ENCODE results near the gene SKIC8. TPM values are rescaled to one million over a fixed set of nuclear protein-coding genes. Genes with fewer than 3 reads are reported as not detected.
"Not testable (repeated sequence)": the region's sequence is repeated elsewhere in the genome, so short reads cannot be mapped to it uniquely, and the experiment has no call there.

The SKIC8 gene
- total and polyA plus RNA-seq, 2 donors, result 63.9 to 91.1 TPM

DNA sequence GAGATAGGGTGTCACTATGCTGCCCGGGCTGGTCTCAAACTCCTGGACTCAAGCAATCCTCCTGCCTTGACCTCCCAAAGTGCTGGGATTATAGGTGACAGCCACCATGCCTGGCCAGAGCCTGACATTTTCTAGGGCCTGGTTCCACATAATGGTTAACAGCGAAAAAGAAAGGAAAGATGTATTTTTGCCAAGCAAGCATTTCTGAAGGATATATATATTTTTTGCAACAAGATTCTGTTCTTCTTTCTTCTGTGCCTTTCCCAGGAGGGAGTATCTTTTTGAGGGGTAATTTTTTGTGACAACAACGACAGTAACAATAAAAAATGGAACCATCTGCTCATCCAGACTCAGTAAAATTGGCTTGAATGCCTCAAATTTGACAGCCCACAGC lies 43.4 kb downstream of the SKIC8 start:
- no peaks in the 10 kb centered on the region for H3K36me3 ChIP-seq (ENCODE audit: control insufficient read depth in 2 of 2, insufficient read depth in 2 of 2, low read length in 1 of 2)
- no peak for DNase-seq (ENCODE audit: low read depth in 6 of 9, low spot score in 9 of 9)
- 97% methylated on average over 3 of the region's 3 CpGs for WGBS

GRCh38 chr15:78255421-78256043 lies 43.9 kb downstream of the SKIC8 start:
- Histone ChIP-seq H3K27me3 (ENCODE audit: control insufficient read depth in 2 of 2, insufficient read depth in 1 of 2, low read length in 1 of 2) (no peaks in the 10 kb centered on the region), H3K9me3 (ENCODE audit: control insufficient read depth in 2 of 2, insufficient read depth in 1 of 2, low read length in 1 of 2) (no peaks in the 10 kb centered on the region), H3K4me3 (ENCODE audit: low read length in 2 of 2) (no peak overlapping the region), H3K27ac (ENCODE audit: low read depth in 1 of 2, low read length in 1 of 2) (no peak overlapping the region), H3K36me3 (ENCODE audit: control insufficient read depth in 2 of 2, insufficient read depth in 2 of 2, low read length in 1 of 2) (no peaks in the 10 kb centered on the region), H3K4me1 (ENCODE audit: control insufficient read depth in 2 of 2, insufficient read depth in 2 of 2, low read length in 2 of 2) (no peaks in the 10 kb centered on the region)
- 98% methylated on average over 1 of the region's 1 CpG for WGBS
- no peak for DNase-seq (ENCODE audit: low read depth in 6 of 9, low spot score in 9 of 9)

More for the DNA sequence above, 43.4 kb downstream of the SKIC8 start:
- no peaks in the 10 kb centered on the region for H3K27me3 ChIP-seq (ENCODE audit: control insufficient read depth in 2 of 2, insufficient read depth in 1 of 2, low read length in 1 of 2)
- H3K4me3 ChIP-seq (ENCODE audit: low read length in 2 of 2), result no peak overlapping the region
- H3K9me3 ChIP-seq (ENCODE audit: control insufficient read depth in 2 of 2, insufficient read depth in 1 of 2, low read length in 1 of 2), result no peaks in the 10 kb centered on the region
- no peaks in the 10 kb centered on the region for H3K4me1 ChIP-seq (ENCODE audit: control insufficient read depth in 2 of 2, insufficient read depth in 2 of 2, low read length in 2 of 2)
- no peak overlapping the region for H3K27ac ChIP-seq (ENCODE audit: low read depth in 1 of 2, low read length in 1 of 2)

DNA sequence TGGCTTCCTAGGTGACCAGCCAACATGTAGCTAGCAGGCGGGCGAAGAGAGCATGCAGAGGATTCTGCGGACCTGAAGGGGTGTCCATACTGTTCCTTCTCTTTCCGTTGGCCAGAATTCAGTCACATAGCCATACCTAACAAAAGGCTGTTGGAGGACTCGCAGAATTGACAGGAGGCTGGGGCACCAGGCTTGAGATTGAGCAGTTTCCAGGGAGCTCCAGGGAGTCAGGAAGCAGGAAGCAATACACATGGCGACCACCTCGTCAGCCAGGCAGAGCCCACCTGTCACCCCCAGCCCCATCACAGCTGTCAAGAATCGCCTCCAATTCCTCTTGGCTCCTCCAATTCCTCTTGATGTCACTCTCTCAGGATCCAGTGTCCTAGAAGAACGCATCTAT lies 48.3 kb downstream of the SKIC8 start:
- H3K36me3 ChIP-seq (ENCODE audit: control insufficient read depth in 2 of 2, insufficient read depth in 2 of 2, low read length in 1 of 2), result no peaks in the 10 kb centered on the region
- 93% methylated on average over 9 of the region's 9 CpGs for WGBS
- peaks cover 0 to 4% of the 10 kb centered on the region in 2 donors for H3K9me3 ChIP-seq (ENCODE audit: control insufficient read depth in 2 of 2, insufficient read depth in 1 of 2, low read length in 1 of 2)
- no peaks in the 10 kb centered on the region for H3K4me1 ChIP-seq (ENCODE audit: control insufficient read depth in 2 of 2, insufficient read depth in 2 of 2, low read length in 2 of 2)
- DNase-seq (ENCODE audit: low read depth in 6 of 9, low spot score in 9 of 9), result no peak
- no peak overlapping the region for H3K27ac ChIP-seq (ENCODE audit: low read depth in 1 of 2, low read length in 1 of 2)
- H3K4me3 ChIP-seq (ENCODE audit: low read length in 2 of 2), result no peak overlapping the region
- H3K27me3 ChIP-seq (ENCODE audit: control insufficient read depth in 2 of 2, insufficient read depth in 1 of 2, low read length in 1 of 2), result no peaks in the 10 kb centered on the region

GRCh38 chr15:78249131-78249530 lies 50.3 kb downstream of the SKIC8 start:
- Histone ChIP-seq H3K9me3 (ENCODE audit: control insufficient read depth in 2 of 2, insufficient read depth in 1 of 2, low read length in 1 of 2) (peaks cover 0 to 4% of the 10 kb centered on the region in 2 donors), H3K36me3 (ENCODE audit: control insufficient read depth in 2 of 2, insufficient read depth in 2 of 2, low read length in 1 of 2) (no peaks in the 10 kb centered on the region), H3K4me3 (ENCODE audit: low read length in 2 of 2) (no peak overlapping the region), H3K4me1 (ENCODE audit: control insufficient read depth in 2 of 2, insufficient read depth in 2 of 2, low read length in 2 of 2) (no peaks in the 10 kb centered on the region), H3K27ac (ENCODE audit: low read depth in 1 of 2, low read length in 1 of 2) (no peak overlapping the region), H3K27me3 (ENCODE audit: control insufficient read depth in 2 of 2, insufficient read depth in 1 of 2, low read length in 1 of 2) (no peaks in the 10 kb centered on the region)
- DNase-seq (ENCODE audit: low read depth in 6 of 9, low spot score in 9 of 9), result no peak
- WGBS, result 97% methylated on average over 5 of the region's 5 CpGs

- DNase-seq (ENCODE audit: low read depth in 6 of 9, low spot score in 9 of 9), result no peak
- Histone ChIP-seq H3K9me3 (ENCODE audit: control insufficient read depth in 2 of 2, insufficient read depth in 1 of 2, low read length in 1 of 2) (peaks cover 0 to 4% of the 10 kb centered on the region in 2 donors), H3K4me3 (ENCODE audit: low read length in 2 of 2) (no peak overlapping the region), H3K4me1 (ENCODE audit: control insufficient read depth in 2 of 2, insufficient read depth in 2 of 2, low read length in 2 of 2) (peaks cover 0 to 12% of the 10 kb centered on the region in 2 donors), H3K27ac (ENCODE audit: low read depth in 1 of 2, low read length in 1 of 2) (no peak overlapping the region), H3K36me3 (ENCODE audit: control insufficient read depth in 2 of 2, insufficient read depth in 2 of 2, low read length in 1 of 2) (no peaks in the 10 kb centered on the region), H3K27me3 (ENCODE audit: control insufficient read depth in 2 of 2, insufficient read depth in 1 of 2, low read length in 1 of 2) (no peaks in the 10 kb centered on the region)
- WGBS, result 93% methylated on average over 1 of the region's 1 CpG
These were observed 51.5 kb downstream of the SKIC8 start for GRCh38 chr15:78247911-78248310.

GRCh38 chr15:78245976-78246620 lies 53.3 kb downstream of the SKIC8 start:
- 98% methylated on average over 39 of the region's 39 CpGs for WGBS
- not testable (repeated sequence) for H3K9me3 ChIP-seq (ENCODE audit: control insufficient read depth in 2 of 2, insufficient read depth in 1 of 2, low read length in 1 of 2); H3K27ac ChIP-seq (ENCODE audit: low read depth in 1 of 2, low read length in 1 of 2); H3K4me3 ChIP-seq (ENCODE audit: low read length in 2 of 2); H3K36me3 ChIP-seq (ENCODE audit: control insufficient read depth in 2 of 2, insufficient read depth in 2 of 2, low read length in 1 of 2); DNase-seq (ENCODE audit: low read depth in 6 of 9, low spot score in 9 of 9); H3K27me3 ChIP-seq (ENCODE audit: control insufficient read depth in 2 of 2, insufficient read depth in 1 of 2, low read length in 1 of 2)
- H3K4me1 ChIP-seq (ENCODE audit: control insufficient read depth in 2 of 2, insufficient read depth in 2 of 2, low read length in 2 of 2), result peaks cover 0 to 12% of the 10 kb centered on the region in 2 donors

DNA sequence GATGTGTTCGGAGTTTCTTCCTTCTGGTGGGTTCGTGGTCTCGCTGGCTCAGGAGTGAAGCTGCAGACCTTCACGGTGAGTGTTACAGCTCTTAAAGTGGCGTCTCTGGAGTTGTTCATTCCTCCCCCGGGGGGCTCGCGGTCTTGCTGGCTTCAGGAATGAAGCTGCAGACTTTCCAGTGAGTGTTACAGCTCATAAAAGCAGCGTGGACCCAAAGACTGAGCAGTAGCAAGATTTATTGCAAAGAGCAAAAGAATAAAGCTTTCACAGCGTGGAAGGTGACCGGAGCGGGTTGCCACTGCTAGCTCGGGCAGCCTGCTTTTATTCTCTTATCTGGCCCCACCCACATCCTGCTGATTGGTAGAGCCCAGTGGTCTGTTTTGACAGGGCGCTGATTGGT lies 54.0 kb downstream of the SKIC8 start:
- DNase-seq (ENCODE audit: low read depth in 6 of 9, low spot score in 9 of 9); H3K4me3 ChIP-seq (ENCODE audit: low read length in 2 of 2); H3K27me3 ChIP-seq (ENCODE audit: control insufficient read depth in 2 of 2, insufficient read depth in 1 of 2, low read length in 1 of 2); H3K9me3 ChIP-seq (ENCODE audit: control insufficient read depth in 2 of 2, insufficient read depth in 1 of 2, low read length in 1 of 2); H3K27ac ChIP-seq (ENCODE audit: low read depth in 1 of 2, low read length in 1 of 2); H3K36me3 ChIP-seq (ENCODE audit: control insufficient read depth in 2 of 2, insufficient read depth in 2 of 2, low read length in 1 of 2): not testable (repeated sequence)
- 86% methylated on average over 13 of the region's 14 CpGs for whole genome bisulfite sequencing
- peaks cover 0 to 15% of the 10 kb centered on the region in 2 donors for H3K4me1 ChIP-seq (ENCODE audit: control insufficient read depth in 2 of 2, insufficient read depth in 2 of 2, low read length in 2 of 2)

- no peak for DNase-seq (ENCODE audit: low read depth in 6 of 9, low spot score in 9 of 9)
- H3K27ac ChIP-seq (ENCODE audit: low read depth in 1 of 2, low read length in 1 of 2), result no peak overlapping the region
- peaks cover 0 to 4% of the 10 kb centered on the region in 2 donors for H3K9me3 ChIP-seq (ENCODE audit: control insufficient read depth in 2 of 2, insufficient read depth in 1 of 2, low read length in 1 of 2)
- H3K4me3 ChIP-seq (ENCODE audit: low read length in 2 of 2), result no peak overlapping the region
- peaks cover 0 to 2% of the 10 kb centered on the region in 2 donors for H3K27me3 ChIP-seq (ENCODE audit: control insufficient read depth in 2 of 2, insufficient read depth in 1 of 2, low read length in 1 of 2)
- 72% methylated on average over 7 of the region's 7 CpGs for WGBS
- no peaks in the 10 kb centered on the region for H3K36me3 ChIP-seq (ENCODE audit: control insufficient read depth in 2 of 2, insufficient read depth in 2 of 2, low read length in 1 of 2)
- H3K4me1 ChIP-seq (ENCODE audit: control insufficient read depth in 2 of 2, insufficient read depth in 2 of 2, low read length in 2 of 2), result peaks cover 0 to 15% of the 10 kb centered on the region in 2 donors
These were observed 54.5 kb downstream of the SKIC8 start for GRCh38 chr15:78244893-78245292.

DNA sequence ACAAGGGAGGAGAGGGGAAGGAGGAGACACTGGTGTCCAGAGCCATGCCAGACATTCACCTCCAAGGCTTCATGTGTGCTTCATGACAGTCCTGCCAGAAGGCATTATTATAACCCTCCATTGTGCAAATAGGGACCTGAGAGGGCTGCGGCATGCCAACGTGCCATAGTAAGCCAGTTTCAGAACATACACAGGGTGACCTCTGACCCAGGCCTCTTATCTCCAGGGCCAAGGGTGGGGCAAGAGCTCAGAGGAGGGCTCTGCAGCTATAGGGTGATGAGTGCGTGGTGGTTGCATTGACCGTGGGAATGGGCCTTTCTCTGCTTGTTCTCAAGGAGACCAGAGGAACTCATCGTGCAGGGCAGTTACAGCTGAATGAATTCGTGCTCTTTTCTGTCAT lies 55.3 kb downstream of the SKIC8 start:
- 96% methylated on average over 6 of the region's 6 CpGs for WGBS
- Histone ChIP-seq H3K9me3 (ENCODE audit: control insufficient read depth in 2 of 2, insufficient read depth in 1 of 2, low read length in 1 of 2) (peaks cover 0 to 4% of the 10 kb centered on the region in 2 donors), H3K27me3 (ENCODE audit: control insufficient read depth in 2 of 2, insufficient read depth in 1 of 2, low read length in 1 of 2) (peaks cover 0 to 2% of the 10 kb centered on the region in 2 donors), H3K27ac (ENCODE audit: low read depth in 1 of 2, low read length in 1 of 2) (no peak overlapping the region), H3K36me3 (ENCODE audit: control insufficient read depth in 2 of 2, insufficient read depth in 2 of 2, low read length in 1 of 2) (no peaks in the 10 kb centered on the region), H3K4me1 (ENCODE audit: control insufficient read depth in 2 of 2, insufficient read depth in 2 of 2, low read length in 2 of 2) (peaks cover 0 to 15% of the 10 kb centered on the region in 2 donors), H3K4me3 (ENCODE audit: low read length in 2 of 2) (no peak overlapping the region)
- no peak for DNase-seq (ENCODE audit: low read depth in 6 of 9, low spot score in 9 of 9)

Data from thymus (tissue), 11 donors.